GM18520 (cell line): ENCODE data around the gene MRPL4.

Source experiments
- ATAC-seq: cut with Tn5 transposase; IDR thresholded peaks from one replicate; pipeline ENCODE4 v1.9.1; 2021; ENCODE audit not compliant: unreplicated experiment

The MRPL4 gene

DNA sequence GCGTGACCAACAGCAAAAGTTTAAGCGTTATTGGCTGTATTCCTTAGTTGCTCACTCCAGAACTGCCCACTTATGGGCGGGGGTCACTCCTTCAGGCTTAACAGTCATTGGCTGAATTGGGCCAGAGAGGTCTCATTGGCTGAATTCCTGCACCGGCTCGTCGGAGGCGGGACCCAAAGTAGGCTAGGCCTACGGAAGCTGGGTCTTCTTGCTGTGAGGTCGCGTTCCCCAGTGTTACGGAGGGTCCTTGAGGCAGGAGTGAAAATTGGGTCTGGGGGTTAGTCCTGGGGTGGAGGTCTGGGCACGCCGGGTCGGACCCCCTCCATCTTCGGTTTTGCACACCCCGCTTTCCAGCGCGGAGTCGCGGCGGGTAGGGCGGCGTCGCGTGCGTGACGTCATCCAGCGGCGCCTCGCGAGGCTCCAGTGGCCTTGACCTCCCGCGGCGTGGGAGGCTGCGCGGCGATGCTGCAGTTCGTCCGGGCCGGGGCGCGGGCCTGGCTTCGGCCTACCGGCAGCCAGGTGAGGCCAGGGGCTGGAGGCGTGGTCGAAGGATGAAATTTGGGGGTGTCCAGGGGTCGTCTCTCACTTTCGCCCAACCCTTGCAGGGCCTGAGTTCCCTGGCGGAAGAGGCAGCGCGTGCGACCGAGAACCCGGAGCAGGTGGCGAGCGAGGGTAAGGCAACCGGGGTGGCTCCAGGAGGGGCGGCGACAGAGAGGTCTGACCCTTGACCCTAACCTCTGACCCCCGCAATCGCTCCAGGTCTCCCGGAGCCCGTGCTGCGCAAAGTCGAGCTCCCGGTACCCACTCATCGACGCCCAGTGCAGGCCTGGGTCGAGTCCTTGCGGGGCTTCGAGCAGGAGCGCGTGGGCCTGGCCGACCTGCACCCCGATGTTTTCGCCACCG is at the start of gene MRPL4:
TSS of gene MRPL4 (plus strand) at position 423 of the 903 bp plus-strand sequence. CDS start at position 463, 40 bp downstream.
- peak; percentile 93 for ATAC-seq

GRCh38 chr19:10203686-10204085 is 48.3 kb upstream of the MRPL4 start:
- no peak for ATAC-seq

DNA sequence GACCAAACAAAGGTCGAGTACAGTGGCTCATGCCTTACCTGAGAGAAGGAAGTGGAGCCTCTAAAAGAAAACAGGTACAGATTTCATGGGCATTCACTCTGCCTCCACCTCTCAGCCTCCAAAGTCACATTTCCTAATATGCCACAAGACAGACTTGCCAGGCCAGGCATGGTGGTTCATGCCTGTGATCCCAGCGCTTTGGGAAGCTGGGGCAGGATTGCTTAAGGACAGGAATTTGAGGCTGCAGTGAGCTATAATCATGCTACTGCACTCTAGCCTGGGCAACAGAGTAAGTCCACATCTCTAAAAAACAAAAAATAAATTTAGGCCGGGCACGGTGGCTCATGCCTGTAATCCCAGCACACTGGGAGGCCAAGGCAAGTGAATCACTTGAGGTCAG is 46.4 kb upstream of the MRPL4 start:
- no peak for ATAC-seq

GRCh38 chr19:10206226-10206885 is 45.7 kb upstream of the MRPL4 start:
- no peak for ATAC-seq

DNA sequence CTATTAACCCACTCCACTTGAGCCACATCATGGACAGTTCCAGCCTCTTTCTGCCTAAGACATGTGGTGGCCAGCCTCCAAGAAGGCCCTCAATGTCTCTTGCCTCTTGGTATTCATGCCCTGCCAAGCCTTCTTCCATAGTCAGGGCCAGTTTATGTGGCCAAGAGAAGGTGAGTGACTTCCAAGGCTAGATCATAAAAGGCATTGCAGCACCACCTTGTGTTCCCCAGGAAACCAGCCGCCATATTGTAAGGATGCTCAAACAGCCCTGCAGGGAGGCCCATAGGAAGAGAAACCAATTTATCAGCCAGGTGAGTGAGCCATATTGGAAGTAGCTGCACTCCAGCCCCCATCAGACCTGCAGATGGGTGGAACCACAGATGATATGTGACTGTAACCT is 45.0 kb upstream of the MRPL4 start:
- ATAC-seq: no peak

DNA sequence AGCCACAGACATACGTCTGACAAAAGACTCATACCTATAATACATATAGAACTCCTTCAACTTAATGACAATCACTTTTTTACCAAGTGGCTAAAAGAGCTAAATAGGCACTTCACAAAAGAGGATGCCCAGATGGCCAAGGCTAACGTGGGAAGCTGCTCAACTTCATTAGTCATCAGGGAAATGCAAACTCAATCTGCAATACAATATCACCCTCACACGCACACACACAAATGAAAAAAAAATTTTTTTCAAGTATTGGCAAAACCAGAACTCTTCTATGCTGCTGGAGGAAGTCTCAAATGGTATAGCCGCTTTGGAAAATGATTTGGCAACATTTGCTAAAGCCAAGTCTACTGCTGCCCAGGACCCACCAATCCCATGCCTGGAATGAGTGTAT is 42.7 kb upstream of the MRPL4 start:
- ATAC-seq: no peak

- ATAC-seq: no peak
Observed at GRCh38 chr19:10211061-10211460, 41.0 kb upstream of the MRPL4 start.

DNA sequence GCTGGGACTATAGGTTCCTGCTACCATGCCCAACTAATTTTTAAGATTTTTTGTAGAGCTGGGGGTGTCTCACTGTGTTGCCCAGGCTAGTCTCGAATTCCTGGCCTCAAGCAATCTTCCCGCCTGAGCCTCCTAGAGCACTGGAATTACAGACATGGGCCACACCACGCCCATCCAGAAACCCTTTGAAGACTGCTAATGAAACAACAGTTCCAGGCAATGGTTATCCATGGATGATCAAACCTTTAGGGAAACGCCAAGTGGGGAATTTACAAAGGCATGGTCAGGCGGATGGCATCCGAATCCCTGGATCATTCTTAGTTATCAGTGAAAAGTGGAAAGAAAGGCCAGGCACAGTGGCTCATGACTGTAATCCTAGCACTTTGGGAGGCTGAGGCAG is 40.3 kb upstream of the MRPL4 start:
- ATAC-seq: no peak

GRCh38 chr19:10214784-10215183 is 37.2 kb upstream of the MRPL4 start:
- no peak for ATAC-seq

DNA sequence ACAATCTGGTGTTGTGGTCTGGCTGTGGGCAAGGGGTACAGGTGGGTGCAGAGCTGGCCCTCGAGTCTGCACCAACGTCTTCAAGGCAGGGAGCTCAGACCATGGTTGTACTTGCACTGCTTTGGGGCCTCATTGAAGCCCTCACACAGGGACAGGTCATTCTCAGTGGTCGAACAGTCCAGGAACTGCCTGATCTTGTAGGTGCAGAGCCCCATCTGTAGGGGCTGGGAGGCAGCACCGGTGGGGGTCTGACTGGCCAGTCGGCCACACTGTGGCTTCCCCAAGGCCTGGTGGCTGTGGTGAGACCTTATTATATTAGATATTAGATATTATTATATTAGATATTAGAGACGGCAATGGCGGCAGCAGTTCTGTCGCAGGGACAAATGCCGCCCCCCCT is 34.9 kb upstream of the MRPL4 start:
- no peak for ATAC-seq

DNA sequence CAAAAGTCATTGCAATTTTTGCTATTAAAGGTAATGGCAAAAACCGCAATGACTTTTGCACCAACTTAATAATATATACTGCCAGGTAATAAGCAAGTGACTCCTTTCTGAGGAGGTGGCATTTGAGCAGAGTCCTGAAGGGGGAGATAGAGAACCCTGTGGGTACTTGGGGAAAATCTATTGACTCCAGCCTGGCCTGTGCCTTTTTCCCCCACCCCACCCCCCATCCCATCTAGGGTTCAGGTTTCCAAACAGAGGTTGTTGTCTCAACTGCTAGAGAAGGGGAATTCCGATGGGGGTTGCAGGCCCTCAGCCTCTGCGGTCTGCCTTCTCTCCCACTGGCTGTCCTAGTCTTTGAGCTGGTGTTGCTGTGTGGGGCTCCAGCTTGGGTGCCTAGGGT is 32.3 kb upstream of the MRPL4 start:
- peak; percentile 65 for ATAC-seq

- no peak for ATAC-seq
Observed at GRCh38 chr19:10220695-10221094, 31.3 kb upstream of the MRPL4 start.

DNA sequence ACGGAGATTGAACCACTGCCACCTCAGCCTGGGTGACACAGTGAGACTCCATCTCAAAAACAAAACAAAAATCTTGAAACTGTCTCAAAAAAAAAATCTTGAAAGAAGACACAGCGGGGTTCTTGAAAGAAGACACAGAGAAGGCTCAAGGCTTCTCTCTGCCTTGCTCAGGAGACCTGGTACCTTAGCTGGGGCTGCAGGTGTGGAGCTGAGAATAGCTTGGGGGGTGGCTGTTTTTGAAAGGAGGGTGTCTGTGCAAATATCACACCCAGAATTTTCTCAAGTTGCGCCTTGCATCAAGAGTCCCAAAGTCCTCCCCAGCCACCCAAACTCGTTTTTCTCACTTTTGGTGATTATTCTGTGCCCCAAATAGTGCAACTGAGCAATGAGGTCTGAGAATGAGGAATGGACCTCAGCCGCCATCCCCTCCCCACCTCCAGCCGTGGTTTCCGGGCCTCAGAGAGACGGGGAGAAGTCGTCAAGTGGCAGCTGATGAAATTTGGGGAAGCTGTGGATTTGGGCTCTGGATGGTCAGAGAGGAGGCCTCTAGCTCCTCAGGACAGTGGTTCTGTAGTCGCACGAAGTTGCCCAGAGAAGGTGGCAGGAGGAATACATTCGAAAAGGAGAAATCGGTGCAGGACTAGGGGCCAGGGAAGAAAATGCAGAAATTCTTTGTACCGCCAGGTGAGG is 29.7 kb upstream of the MRPL4 start:
- no peak for ATAC-seq

- no peak for ATAC-seq
Observed at GRCh38 chr19:10223488-10224213, 28.4 kb upstream of the MRPL4 start.

GRCh38 chr19:10224337-10224736 is 27.7 kb upstream of the MRPL4 start:
- no peak for ATAC-seq

- no peak for ATAC-seq
Observed at GRCh38 chr19:10226021-10226375, 26.0 kb upstream of the MRPL4 start.

GRCh38 chr19:10226376-10227025 is 25.5 kb upstream of the MRPL4 start:
- no peak for ATAC-seq

DNA sequence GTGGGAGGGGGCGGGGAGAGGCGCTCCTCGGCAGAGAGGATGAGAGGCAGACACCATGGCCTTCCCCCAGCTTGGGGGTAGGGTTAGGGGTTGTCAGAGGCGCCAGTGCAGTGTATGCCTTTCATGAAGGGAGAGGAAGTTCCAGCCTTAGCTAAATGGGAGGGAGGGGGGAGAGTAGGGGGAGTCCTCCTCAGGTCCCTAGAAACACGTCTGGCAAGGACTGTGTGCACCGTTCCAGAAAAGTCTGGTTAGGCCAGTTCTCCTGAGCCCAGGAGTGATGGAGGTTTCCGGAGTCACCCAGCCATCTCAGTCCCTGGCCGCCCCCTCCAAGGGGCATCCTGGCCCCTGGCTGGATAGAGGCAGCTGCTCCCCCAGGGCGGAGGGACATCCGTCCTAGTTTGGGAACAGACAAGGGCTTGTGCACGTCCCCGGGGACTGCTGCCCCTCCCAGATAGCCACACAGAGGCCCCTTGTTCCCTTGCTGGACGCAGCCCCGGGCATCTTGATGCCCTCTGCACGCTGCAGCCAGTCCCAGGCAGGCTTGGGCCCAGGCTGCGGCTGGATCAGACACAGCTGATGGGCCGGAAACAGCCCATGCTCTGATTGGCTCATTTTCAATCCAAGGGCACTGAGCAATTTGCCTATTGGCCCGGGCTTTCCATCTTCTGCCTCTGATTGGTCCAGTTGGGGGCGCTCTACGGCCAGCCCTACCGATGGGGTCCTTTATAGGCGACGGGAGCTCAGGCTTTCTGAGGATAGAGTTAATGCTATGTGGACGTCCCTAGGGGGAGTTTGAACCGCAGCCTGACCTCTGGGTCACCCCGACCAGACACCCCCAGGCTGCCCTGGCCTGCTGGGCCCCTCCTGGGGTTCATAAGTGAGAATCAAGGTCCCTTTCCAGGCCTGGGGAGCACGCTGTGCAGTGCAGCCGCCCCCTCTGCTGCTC is 24.7 kb upstream of the MRPL4 start:
- ATAC-seq: no peak

- no peak for ATAC-seq
Observed at GRCh38 chr19:10228393-10228792, 23.6 kb upstream of the MRPL4 start.

GRCh38 chr19:10228920-10229319 is 23.1 kb upstream of the MRPL4 start:
- ATAC-seq: no peak
